Cardiac muscle cell (in vitro differentiated cells and primary cell): ENCODE measurements around the gene CEACAM16. TPM values are rescaled to one million over a fixed set of nuclear protein-coding genes. Genes with fewer than 3 reads are reported as not detected.

ENCODE experiments used
- DNase-seq, 2 donors: peaks; one replicate each; pipeline versions ENCODE4 v3.0.0 to v3.0.0-alpha.2; 2010 to 2017; ENCODE audit warnings: low read depth in 1 of 2, low spot score in 1 of 2
- H3K27ac ChIP-seq: fragments of 200-600 bp; sonication (generic); 2 replicates; pipeline ENCODE4 v1.5.1; 2016
- H3K27me3 ChIP-seq: fragments of 200-600 bp; sonication (generic); 2 replicates; pipeline ENCODE4 v1.6.0; 2016; ENCODE audit warnings: control low read depth
- H3K36me3 ChIP-seq: fragments of 200-600 bp; sonication (generic); 2 replicates; pipeline ENCODE4 v1.5.1; 2016; ENCODE audit warnings: control low read depth
- H3K4me1 ChIP-seq: fragments of 200-600 bp; sonication (generic); 2 replicates; pipeline ENCODE4 v1.8.1; 2017; ENCODE audit warnings: low read depth, mild to moderate bottlenecking, mixed run types
- H3K4me3 ChIP-seq: fragments of 200-600 bp; sonication (generic); 2 replicates; pipeline ENCODE4 v1.5.1; 2016; ENCODE audit warnings: mild to moderate bottlenecking
- H3K9me3 ChIP-seq: fragments of 200-600 bp; sonication (generic); 2 replicates; pipeline ENCODE4 v1.5.1; 2017; ENCODE audit warnings: low read depth, mild to moderate bottlenecking, control low read depth
- CTCF ChIP-seq: IDR thresholded peaks from 2 replicates; pipeline ENCODE4 v1.5.1; 2012; ENCODE audit warnings: low read depth, mild to moderate bottlenecking, low read length
- polyA plus RNA-seq: library from polyadenylated mRNA; unstranded; fragments of >200 nt; fragmentation: Nextera tagmentation; extraction: Ambion mirVana; gene quantifications from 2 replicates; pipeline ENCODE4 v1.2.1, GENCODE V29; 2016
- total RNA-seq: library from RNA; depleted of rRNA; stranded (reverse); fragments of >200 nt; gene quantifications from 2 replicates; pipeline ENCODE4 v1.2.3, GENCODE V29; 2016

Gene CEACAM16
- total and polyA plus RNA-seq, 2 experiments from 2014 or later, result not detected

DNA sequence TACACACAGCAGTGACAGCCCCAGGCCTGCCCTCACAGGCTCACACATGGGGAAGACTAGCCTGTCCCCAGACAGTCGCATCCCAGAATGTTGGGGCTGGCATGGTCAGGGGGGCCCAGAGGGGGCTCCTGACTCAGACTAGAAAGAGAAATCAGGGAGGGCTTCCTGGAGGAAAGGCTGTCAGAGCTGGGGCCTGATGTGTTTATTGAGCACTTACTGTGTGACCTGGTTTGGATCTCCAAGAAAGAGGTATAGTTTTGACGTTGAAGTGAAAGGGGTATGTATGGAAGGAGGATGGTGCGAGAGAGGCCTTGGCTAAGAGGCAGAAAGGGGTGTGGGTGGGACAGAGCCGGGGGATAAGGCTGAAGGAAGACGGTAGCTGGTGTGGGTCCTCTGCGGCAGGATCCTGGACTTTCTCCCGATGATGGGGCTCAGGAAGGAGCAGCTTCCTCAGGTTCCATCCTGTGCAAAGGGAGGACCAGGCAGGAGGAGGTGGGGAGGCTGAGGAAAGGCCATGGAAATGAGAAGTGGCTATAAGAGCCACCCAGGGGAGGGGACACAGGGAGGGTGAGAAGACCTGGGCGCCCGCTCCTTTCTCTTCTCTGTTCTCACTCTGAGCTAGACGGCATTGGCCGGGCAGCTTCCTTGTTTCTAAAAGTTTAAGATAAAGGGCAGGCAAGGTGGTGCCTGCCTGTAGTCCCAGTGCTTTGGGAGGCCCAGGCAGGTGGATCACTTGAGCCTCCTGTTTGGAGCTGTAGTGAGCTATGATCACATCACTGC, 33.5 kb downstream of the CEACAM16 start:
- Histone ChIP-seq H3K9me3 (no peaks in the 10 kb centered on the region), H3K27me3 (no peaks in the 10 kb centered on the region), H3K36me3 (no peaks in the 10 kb centered on the region), H3K4me3 (no peak overlapping the region), H3K4me1 (no peaks in the 10 kb centered on the region), H3K27ac (no peak overlapping the region)
- DNase-seq, result no peak
- no peak for TF ChIP-seq CTCF

GRCh38 chr19:44734357-44734756, 35.4 kb downstream of the CEACAM16 start:
- H3K4me1 ChIP-seq, result no peaks in the 10 kb centered on the region
- DNase-seq, result no peak
- no peaks in the 10 kb centered on the region for H3K27me3 ChIP-seq

GRCh38 chr19:44735011-44735410, 36.1 kb downstream of the CEACAM16 start:
- H3K36me3 ChIP-seq, result no peaks in the 10 kb centered on the region
- H3K4me3 ChIP-seq, result no peak overlapping the region
- H3K27me3 ChIP-seq, result no peaks in the 10 kb centered on the region
- DNase-seq, result no peak
- TF ChIP-seq CTCF, result no peak
- H3K4me1 ChIP-seq, result no peaks in the 10 kb centered on the region
- H3K9me3 ChIP-seq, result no peaks in the 10 kb centered on the region
- H3K27ac ChIP-seq, result no peak overlapping the region

More at GRCh38 chr19:44734357-44734756, 35.4 kb downstream of the CEACAM16 start:
- Histone ChIP-seq H3K9me3 (no peaks in the 10 kb centered on the region), H3K36me3 (no peaks in the 10 kb centered on the region), H3K4me3 (no peak overlapping the region), H3K27ac (no peak overlapping the region)
- no peak for TF ChIP-seq CTCF

GRCh38 chr19:44737238-44738071, 38.5 kb downstream of the CEACAM16 start:
- Histone ChIP-seq H3K27ac (no peak overlapping the region), H3K4me3 (no peak overlapping the region)
- peak in 1 of 2 donors; percentile 75 for DNase-seq

GRCh38 chr19:44738136-44738535, 39.2 kb downstream of the CEACAM16 start:
- no peaks in the 10 kb centered on the region for H3K9me3 ChIP-seq
- no peak overlapping the region for H3K4me3 ChIP-seq
- H3K27ac ChIP-seq, result no peak overlapping the region
- no peak for TF ChIP-seq CTCF
- H3K27me3 ChIP-seq, result no peaks in the 10 kb centered on the region
- no peak for DNase-seq
- no peaks in the 10 kb centered on the region for H3K4me1 ChIP-seq
- no peaks in the 10 kb centered on the region for H3K36me3 ChIP-seq

More at GRCh38 chr19:44737238-44738071, 38.5 kb downstream of the CEACAM16 start:
- no peak for TF ChIP-seq CTCF
- H3K4me1 ChIP-seq, result no peaks in the 10 kb centered on the region
- H3K27me3 ChIP-seq, result no peaks in the 10 kb centered on the region
- H3K36me3 ChIP-seq, result no peaks in the 10 kb centered on the region
- no peaks in the 10 kb centered on the region for H3K9me3 ChIP-seq
